Stimulated activated CD4-positive, alpha-beta T cell treated with anti-CD3 and anti-CD28 coated beads, Interleukin-2, amount 100 ng/mL, for 24 hours (primary cell): ENCODE measurements around the gene FBXO47.
A peak's percentile ranks its signal among the peaks of the same experiment; 100 is the strongest.

ENCODE experiments used
- DNase-seq, 2 donors: peaks; one replicate each; pipeline ENCODE4 v3.0.0-alpha.2; 2020

The FBXO47 gene

GRCh38 chr17:38900978-38901656 is 66.1 kb downstream of the FBXO47 start:
- no peak for DNase-seq

GRCh38 chr17:38899421-38899820 is 67.8 kb downstream of the FBXO47 start:
- no peak for DNase-seq

GRCh38 chr17:38898812-38899348 is 68.3 kb downstream of the FBXO47 start:
- peak; percentile 87 to 88 for DNase-seq

GRCh38 chr17:38898291-38898679 is 68.9 kb downstream of the FBXO47 start:
- peak; percentile 37 to 41 for DNase-seq

GRCh38 chr17:38897671-38898290 is 69.4 kb downstream of the FBXO47 start:
- no peak for DNase-seq

GRCh38 chr17:38897176-38897575 is 70.0 kb downstream of the FBXO47 start:
- no peak for DNase-seq

GRCh38 chr17:38896346-38896954 is 70.8 kb downstream of the FBXO47 start:
- DNase-seq, result no peak

- no peak for DNase-seq
These were observed 72.9 kb downstream of the FBXO47 start for GRCh38 chr17:38894276-38894675.

GRCh38 chr17:38893607-38894006 is 73.6 kb downstream of the FBXO47 start:
- peak in 1 of 2 donors; percentile 41 for DNase-seq

- no peak for DNase-seq
These were observed 74.1 kb downstream of the FBXO47 start for GRCh38 chr17:38893113-38893512.

GRCh38 chr17:38892620-38893019 is 74.6 kb downstream of the FBXO47 start:
- DNase-seq, result no peak

- no peak for DNase-seq
These were observed 75.1 kb downstream of the FBXO47 start for GRCh38 chr17:38892083-38892482.

GRCh38 chr17:38891441-38891840 is 75.8 kb downstream of the FBXO47 start:
- DNase-seq, result no peak

- DNase-seq, result no peak
These were observed 76.8 kb downstream of the FBXO47 start for GRCh38 chr17:38890410-38890746.

- DNase-seq, result no peak
These were observed 77.3 kb downstream of the FBXO47 start for GRCh38 chr17:38889745-38890409.

GRCh38 chr17:38888842-38889241 is 78.4 kb downstream of the FBXO47 start:
- no peak for DNase-seq

- DNase-seq, result no peak
These were observed 80.6 kb downstream of the FBXO47 start for GRCh38 chr17:38886643-38887010.
